KG1 (cell line): ENCODE results near the gene MYBPH.

ENCODE experiments used
- DNase-seq: peaks from one replicate; lab custom pipeline; 2025; lab: John Stamatoyannopoulos, UW

The MYBPH gene

DNA sequence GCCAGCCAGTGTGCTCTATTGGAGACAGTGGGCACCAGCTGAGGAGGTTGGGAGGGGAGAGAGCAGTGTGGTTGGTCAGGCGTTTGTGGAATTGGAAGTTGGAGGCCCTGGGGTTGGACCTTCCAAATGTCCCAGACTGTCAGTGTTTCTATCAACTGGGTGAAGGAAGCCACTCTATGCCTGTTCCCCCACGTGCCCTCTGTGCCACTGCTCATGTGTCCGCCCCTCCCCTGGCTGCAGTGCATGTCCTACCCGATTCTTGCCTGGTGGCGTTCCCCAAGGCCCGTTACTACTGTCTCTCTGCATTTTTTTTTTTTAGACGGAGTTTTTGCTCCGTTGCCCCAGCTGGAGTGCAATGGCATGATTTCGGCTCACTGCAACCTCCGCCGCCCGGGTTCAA is 27.0 kb downstream of the MYBPH start:
- no peak for DNase-seq

DNA sequence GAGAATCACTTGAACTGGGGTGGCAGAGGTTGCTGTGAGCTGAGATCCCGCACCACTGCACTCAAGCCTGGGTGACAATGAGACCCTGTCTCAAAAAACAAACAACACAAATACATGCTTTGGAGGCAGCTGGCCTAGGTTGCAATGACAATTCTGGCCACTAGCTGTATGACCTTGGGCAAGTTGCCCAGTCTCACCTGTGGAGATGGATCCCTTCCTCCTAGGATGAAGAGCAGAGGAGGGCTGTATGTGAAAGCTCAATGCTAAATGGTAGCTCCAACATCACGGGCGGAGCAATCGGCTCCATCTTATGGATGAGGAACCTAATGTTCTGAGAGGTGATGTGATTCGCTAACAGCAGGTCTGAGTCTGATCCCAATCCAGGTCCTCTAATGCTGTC is 27.5 kb downstream of the MYBPH start:
- DNase-seq = no peak

DNA sequence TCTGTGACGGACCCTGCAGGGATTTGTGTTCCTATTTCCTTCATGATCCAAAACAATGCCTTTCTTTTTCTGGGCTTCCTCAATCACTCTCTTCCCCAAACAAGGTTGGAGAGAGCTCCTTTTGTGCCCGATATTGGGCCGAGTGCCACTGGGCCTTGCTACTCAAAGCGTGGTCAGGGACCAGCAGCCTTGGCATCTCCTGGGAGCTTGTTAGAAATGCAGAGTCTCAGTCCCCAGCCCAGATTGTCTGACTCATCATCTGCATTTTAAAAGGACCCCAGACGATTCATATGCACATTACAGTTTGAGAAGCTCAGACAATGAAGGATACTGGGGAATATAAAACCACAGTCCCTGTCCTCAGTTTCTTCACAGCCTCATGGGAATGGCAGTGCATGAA is 28.2 kb downstream of the MYBPH start:
- no peak for DNase-seq

DNA sequence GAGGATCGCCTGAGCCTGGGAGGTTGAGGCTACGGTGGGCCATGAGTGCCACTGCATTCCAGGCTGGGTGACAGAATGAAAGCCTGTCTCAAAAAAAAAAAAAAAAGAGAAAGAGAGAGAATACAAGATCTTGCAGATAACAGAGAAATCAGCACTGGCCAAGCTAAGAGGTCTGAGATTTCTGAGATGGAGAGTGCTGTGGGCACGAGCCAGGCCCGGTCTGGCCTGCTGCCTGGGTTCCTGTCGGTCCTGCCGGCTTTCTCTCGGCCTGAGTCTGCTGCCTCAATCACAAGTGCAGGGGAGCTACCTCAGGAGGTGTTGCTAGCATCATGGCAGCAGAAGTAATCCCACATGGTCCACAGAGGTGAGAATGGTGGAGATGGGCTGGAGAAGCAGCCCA is 29.1 kb downstream of the MYBPH start:
- no peak for DNase-seq

DNA sequence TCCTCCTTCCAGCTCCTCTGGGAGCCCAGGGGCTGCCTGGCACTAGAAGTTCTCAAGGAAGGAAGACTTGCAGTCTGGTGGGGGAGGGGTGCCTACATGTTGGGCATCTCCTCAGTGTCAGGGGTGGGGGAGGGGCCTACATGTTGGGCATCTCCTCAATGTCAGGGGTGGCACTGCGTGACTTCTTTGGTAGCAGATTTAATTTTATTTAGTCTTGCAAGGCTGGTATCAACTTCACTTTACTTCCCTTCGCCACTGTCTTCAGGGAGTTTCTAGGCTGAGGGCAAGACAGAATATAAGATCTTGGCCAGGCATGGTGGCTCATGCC is 29.6 kb downstream of the MYBPH start:
- DNase-seq = no peak

DNA sequence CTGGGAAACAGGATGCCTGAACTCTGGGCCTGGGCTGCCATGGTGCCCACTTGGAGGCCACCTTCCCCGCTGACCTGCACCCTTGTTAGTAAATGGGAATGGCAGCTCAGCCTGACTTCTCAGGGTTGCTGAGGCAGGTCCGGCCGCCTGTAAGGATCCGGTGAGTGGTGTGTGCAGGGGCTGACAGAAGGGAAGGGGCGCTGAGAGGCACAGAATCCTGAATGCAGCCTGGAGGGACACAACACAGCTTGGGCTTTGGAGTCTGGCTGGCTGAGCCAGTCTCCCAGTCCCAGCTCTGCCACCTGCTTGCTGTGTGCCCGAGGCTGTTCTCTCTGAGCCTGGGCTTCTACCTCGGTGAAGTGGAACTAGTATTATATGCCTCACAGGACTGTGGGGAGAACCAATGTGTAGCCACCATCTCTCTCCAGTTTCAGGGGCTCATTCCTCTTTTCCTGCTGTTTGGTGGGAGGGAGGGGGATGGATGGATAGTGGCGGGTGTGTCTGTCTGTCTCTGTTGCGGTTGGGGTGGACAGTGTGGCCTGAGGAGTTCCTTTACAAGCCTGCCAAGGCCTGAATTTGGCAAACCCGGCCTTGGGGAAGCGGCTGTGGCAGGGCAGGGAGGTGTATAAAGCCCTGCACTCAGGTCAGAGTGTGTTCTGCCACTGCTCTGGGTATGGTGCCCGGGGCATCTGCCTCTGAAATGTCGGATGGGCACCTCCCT is 30.1 kb downstream of the MYBPH start:
- DNase-seq = no peak

DNA sequence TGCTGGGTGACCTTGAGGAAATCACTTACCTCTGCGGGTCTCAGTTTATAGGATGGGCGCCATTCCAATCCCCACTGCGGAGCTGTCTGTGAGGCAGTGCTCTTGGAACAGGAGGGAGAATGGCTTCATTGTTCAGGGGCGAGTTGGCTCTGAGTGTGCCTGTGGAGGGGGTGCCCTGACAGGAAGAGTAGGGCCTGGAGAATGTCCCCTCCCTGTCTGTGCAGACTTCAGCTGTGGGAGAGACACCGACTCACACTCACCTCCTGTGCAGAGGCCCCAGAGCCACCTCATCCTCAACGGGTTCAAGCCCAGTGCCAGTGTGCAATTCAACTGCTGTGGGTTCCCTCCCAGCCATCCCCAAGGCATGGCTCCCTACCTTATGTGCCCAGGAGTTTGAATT is 31.0 kb downstream of the MYBPH start:
- DNase-seq = no peak

DNA sequence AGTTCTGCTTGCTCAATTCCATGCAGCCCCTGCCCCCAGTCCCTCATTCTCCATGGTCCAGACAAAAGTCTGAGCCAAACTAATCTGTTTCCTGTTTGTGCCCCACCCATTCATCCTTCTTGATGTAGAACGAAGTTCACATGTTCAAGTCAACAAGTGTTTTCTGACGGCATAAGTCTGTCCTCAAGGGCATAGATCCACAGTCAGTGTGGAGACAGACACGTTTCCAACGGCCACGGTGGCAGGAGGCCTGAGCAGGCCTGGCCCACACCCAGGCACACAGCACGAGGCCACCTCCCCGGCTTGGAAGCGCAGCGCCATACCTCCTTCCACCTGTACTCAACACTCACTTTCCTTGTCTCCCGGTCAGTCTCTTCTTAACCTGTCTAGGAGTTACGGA is 32.0 kb downstream of the MYBPH start:
- no peak for DNase-seq

DNA sequence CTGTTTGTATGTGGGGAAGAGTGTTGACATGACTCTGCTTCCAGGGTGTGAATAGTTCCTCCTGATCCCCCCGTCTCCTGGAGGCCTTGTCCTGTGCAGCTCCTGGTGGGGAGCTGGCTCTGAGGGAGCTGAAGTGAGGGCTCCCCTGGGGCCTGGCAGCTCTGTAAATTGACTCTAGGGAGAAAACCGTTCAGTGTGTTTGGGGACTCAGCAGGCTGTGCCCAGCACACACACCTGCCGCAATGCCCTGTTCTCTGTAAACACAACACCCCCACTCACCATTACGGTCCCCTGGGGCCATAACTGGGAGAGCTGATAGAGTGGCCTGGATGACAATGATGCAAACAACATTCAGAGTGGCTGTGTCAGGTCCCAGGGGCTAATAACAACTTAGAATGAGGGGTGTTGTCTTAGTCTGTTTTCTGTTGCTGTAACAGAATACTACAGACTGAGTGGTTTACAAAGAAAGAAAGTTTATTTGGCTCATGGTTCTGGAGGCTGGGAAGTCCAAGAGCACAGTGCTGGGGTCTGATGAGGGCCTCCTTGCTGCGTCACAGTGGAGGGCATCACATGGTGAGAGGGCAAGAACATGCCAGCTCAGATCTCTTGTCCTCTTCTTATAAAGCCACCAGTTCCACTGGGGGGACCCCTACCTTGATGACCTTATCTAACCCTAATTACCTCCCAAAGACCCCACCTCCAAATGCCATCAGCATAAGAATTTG is 32.8 kb downstream of the MYBPH start:
- DNase-seq = no peak

DNA sequence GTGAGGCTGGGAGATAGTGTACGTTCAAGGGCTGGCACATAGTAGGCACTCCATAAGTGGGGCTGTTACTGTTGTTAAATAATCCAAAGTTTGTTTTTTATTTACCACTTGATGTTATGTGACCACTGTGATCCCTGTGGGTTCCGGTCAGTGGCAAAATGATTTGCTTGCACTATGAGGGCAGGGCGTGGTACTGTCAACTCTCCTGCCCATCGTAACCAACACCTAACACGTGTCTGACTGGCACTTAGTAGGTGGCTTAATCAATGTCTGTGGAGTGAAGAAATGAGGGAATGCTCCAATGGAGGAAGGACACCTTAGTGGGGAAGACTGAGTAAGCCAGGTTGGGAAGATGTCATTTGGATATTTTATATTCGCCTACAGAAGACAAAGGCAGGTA is 33.5 kb downstream of the MYBPH start:
- no peak for DNase-seq

DNA sequence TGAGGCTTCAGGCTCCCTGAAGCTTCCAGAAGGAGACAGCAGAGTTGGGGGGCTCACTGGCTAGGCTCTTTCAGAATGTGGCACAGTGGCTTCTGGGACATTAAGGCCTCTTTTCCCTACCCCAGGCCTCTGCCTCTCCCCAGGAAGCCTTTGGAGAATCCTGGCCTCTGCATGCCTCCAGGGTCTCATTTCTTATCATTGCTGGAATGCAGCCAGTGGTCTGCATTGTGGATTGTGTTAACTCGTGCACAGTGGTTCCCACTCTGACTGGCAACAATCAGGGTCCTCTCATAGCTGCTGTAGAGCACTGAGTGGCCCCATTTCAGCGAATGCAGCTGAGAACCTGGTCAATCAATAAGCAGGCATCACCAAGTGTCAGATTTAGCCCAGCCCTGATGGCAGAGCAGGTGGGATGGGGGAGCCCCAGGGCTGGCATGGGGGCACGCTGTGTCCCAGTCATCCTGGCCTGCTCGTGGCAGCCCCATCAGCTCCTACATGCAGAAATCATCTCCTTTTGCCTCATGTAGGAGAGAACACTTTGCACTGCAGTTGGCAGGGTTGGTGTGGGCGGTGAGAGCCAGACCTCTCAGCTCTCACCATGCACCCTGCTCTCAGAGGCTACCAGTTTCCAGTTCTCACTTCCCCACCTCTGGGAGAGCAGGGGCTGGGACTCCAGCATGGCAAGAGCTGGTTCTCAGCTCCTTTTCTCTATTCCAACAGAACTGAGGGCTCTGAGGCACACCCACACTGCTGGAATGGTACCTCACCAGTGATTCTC is 34.7 kb downstream of the MYBPH start:
- DNase-seq = no peak

DNA sequence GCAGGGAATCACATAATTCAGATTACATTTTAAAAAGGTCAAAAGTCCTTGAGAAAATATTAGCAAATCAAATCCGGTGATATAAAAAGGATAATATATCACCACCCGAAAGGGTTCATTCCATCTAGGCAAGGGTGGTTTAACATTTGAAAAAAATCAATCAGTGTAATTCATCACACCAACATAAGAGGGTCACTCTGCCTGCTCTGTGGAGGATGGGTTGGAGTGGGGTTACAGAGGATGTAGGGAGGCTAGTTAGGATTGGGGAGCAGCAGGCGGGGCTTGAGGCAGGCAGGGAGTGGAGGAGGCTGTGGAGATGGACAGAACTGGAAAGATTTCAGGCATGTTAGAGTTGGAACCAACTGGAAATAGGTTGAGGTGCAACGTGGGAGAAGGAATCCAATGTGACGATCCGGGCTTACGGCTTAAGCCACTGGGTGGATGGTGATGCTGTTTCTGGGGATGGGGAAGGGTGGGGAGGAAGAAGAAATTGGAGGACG is 35.6 kb downstream of the MYBPH start:
- no peak for DNase-seq

DNA sequence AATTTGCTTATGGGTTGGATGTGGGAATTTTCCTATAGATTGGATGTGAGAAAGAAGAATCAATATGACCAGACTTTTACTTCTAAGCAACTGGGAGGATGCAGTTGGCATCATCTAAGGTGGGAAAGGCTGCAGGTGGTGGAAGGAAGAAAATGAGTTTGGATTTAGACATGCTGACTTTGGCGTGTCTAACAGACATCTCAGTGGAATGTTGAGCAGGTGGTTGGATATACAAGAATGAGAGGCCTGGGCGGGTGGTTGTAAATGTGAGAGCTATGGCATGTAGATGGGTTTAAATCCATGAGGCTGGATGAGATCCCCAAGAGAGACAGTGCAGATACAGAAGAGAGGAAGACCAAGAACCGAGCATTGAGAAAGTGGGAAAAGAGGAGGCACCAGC is 37.6 kb downstream of the MYBPH start:
- DNase-seq = no peak

DNA sequence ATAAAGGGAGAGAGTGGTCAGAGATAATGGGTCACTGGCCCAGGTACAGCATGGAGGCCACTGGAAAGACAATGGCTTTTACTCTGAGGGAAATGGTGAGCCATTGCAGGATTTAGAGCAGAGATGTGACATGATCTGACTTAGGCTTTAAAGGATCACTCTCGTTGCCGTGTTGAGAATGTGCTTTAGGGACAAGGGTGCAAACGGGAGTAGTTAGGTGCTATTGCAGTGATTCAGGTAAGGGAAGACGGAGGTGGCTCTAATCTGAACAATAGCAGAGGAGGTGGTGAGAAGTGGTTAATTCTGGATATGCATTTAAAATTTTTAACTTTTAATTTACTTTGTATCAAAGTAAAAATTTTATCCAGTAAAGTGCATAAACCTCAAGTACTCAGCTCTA is 38.3 kb downstream of the MYBPH start:
- no peak for DNase-seq

DNA sequence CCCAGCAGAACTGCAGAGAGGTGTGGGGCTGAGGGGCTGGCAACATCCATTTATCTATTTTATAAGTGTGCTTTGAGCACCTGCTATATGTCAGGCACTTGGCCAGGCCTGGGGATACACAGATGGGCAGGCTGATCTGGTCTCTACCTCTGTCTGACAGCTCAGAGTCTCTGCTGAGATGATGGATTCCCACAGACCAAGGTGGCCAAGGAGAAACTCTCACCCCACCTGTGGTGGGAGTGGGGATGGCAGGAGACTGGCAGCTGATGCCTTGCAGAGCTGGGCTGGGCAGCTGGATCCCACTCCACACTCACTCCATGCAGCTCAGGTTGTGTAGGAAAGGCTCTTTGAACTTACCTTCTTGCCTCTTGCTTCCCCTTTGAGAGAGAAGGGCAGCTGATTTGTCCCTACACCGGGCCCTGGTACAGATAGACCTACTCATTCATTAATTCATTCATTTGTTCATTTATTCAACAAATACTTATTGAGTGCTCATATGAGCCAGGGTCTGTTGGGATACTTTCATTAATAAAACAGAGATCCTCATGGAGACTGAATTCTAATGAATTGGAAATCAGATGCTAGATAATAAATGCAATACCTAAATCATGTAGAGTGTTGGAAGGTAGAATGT is 39.1 kb downstream of the MYBPH start:
- DNase-seq = no peak

DNA sequence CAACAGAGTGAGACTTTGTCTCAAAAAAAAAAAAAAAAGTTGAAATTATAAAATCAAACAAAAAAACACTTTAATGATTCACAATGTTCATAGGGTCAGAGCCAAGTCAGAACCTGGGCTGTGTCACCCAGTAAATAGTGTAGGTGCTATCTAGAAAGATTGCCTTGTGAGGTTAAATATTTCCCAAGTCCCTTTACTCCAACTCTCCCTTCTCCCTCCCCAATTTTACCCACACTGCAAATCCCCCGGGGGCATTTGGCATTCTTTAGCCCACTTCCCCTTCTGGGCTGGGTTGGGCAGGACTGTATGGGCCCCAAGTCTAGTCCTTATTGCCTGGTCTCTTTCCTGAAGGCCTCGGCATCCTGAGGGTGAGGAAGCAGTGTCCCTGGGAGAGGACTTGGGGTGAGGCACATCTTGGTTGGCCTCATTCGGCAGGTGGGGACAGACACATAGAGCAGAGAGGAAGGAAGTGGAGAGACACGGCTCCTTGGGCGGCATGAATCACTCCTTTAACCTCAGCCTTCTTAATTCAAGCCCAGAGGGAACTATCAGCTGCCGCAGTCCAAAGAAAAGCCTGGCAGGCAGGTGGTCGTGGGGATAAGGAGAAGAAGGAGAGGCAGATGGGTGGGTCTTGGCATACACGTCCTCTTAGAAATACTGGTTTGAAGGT is 39.9 kb downstream of the MYBPH start:
- no peak for DNase-seq

DNA sequence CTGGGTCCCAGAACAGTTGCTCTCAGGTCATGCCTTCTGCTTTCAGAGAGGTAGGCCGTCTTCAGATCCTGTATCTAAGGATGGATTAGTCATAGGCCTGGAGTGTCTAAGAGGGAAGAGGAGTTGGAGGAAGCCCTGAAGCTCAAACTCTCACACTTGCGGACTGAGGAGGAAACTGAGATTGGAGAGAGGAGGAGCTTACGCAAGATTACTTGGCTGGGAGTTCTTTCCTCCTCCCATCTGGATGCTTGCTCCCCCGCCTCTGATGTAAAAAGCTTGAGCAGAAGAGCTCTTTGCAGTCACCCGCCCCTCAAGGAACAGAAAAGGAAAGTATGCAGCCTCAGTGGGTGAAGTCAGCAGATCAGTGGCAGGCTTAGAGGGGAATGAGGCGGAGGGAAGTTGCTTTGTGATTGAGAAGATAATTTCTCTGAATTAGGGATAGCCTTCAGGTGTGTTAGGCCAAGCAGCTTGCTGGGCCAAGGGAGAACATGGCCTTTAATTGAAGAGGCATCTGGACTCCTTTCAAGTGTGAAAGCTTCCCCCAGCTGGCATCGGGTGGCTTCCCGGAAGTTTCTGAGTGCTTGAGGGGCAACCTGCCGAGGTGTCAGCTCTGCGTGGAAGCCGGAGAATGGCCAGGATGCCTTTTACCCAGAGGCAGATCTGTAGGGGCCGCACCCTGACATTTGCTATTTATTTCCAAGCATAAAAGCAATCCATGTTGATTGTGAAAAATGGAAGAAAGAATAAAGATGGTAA is 41.5 kb downstream of the MYBPH start:
- no peak for DNase-seq

DNA sequence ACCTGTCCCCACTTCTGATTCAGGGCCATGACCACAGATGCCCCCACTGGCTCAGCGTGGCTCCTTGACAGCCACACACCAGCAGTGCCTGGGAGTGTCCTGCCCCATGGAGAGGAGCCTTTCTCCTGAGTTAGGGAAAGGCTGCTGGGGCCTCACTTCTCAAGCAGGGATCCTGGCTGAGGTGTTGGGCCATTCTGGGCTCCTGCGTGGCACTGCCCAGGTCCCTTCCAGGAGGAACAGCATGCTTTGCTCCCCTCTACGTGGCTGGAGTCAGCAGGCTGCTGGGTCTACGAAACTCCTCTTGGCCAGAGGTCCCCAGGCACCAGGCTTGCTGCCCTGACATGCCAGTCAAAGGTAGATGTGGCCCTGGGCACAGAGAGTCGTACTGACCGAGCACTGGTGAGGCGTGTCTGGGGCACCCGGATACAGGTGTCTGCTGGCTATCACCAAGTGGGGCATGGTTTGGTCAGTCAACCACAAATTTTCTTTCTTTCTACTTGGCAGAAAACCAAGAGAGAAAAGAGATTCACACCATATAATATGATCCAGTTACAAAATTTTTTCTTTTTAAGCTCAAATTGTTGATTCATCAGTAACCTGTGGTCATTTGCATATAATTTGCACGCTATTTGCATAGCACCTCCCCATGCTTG is 44.0 kb downstream of the MYBPH start:
- DNase-seq = no peak

DNA sequence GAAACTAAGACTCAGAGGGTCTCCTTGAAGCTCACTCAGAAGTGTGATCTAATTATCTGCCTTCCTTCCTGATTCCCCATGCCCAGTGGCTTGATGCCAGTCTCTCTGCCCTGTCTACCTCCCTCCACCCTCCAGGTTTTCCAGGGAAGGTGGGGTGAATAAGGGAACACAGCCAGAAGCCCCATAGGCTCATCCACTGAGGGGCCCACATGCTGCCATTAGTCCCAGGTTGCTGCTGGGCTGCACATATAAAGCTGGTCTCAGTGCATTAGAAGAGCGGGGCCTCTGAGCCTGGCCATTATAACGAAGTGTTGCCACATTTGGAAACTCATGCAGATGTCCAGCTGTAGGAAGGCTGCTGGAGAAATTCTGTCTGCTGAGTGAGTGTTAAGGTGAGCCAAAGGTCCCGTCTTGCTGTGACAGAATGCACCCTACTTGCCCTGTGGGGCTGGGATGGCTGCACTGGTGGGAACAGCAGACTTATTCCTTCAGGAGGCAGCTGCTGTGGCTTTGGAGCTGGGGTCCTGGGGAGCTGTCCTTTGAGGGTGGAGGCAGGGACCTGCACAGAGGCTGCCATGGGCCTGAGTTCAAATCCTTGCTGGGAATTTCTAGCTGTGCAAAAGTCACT is 45.2 kb downstream of the MYBPH start:
- DNase-seq = no peak

DNA sequence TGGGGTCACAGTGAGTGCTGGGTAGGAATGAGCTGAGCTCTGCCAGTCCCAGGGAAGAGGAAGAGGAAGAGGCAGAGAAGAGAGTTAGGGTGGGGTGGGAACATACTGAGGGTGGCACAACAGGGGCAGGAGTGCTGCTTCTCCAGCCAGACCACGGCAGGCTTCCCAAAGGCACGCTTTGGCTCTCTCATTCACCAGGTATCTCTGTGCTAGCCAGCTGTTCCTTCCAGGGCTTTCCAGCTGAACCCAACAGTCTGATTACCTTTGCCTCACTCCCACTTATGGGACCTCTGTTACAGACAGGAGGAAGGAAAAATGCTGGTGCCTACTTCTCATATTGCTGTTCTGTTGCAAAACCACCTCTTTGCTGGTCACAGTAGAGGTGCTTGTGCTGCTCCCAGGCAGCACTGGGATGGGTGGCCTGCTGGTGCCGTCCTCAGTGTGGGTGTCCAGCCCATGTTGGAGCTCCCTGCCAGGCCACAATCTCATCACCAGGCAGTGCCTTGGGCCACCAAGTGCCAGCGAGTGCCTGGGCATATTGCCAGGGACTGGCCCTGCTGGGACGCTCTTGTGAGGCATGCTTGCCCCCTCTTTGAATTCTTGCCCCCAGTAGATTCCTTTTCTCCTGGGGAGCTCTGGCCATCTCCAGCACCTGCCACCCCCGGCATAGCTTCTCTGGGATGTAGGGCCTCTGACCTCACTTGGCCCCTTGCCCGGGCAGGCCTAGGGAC is 46.0 kb downstream of the MYBPH start:
- no peak for DNase-seq
